MCF 10A (cell line): ENCODE results near the gene DNAH17. TPM values are rescaled to one million over a fixed set of nuclear protein-coding genes. Genes with fewer than 3 reads are reported as not detected.

Experiments used
- BruUV-seq: library from RNA; stranded (reverse); fragments of 400-500 nt; replicated peaks from 2 replicates; lab custom pipeline; 2021; lab: Mats Ljungman, UMichigan
- CTCF ChIA-PET: fragments of 300-600 bp; sonication (Branson Sonifier 250); formaldehyde crosslinking; extraction: SDS; loops from one replicate; lab custom pipeline; 2021; ENCODE audit warnings: antibody characterized with exemption, inconsistent platforms; lab: Yijun Ruan, JAX
- POLR2A ChIA-PET: fragments of 300-600, 350-650 bp; sonication (Branson Sonifier 250); formaldehyde crosslinking; extraction: SDS; loops from one replicate; lab custom pipeline; 2020; ENCODE audit warnings: antibody characterized with exemption, inconsistent platforms; lab: Yijun Ruan, JAX
- DNase-seq: peaks from one replicate; pipeline ENCODE4 v3.0.0-alpha.2; 2018; ENCODE audit not compliant: unreplicated experiment
- H3K27ac Mint-ChIP-seq: one replicate; pipeline ENCODE4 v1.8.0; 2022; ENCODE audit warnings: mild to moderate bottlenecking, low read depth, mixed read lengths; ENCODE audit not compliant: unreplicated experiment
- H3K27me3 Mint-ChIP-seq: one replicate; pipeline ENCODE4 v1.8.0; 2022; ENCODE audit warnings: mixed read lengths; ENCODE audit not compliant: insufficient read depth, unreplicated experiment
- H3K36me3 Mint-ChIP-seq: one replicate; pipeline ENCODE4 v1.8.0; 2022; ENCODE audit warnings: mild to moderate bottlenecking, moderate library complexity, mixed read lengths; ENCODE audit not compliant: insufficient read depth, unreplicated experiment
- H3K4me1 Mint-ChIP-seq: one replicate; pipeline ENCODE4 v1.8.0; 2022; ENCODE audit warnings: mixed read lengths; ENCODE audit not compliant: insufficient read depth, unreplicated experiment
- H3K4me3 Mint-ChIP-seq: one replicate; pipeline ENCODE4 v1.8.0; 2022; ENCODE audit warnings: mild to moderate bottlenecking, moderate library complexity, mixed read lengths; ENCODE audit not compliant: unreplicated experiment
- H3K9me3 Mint-ChIP-seq: one replicate; pipeline ENCODE4 v1.8.0; 2022; ENCODE audit warnings: mixed read lengths; ENCODE audit not compliant: unreplicated experiment
- CTCF ChIP-seq: fragments of 200-600 bp; IDR thresholded peaks from one replicate; pipeline ENCODE4 v1.8.0; 2022; ENCODE audit warnings: antibody characterized with exemption, mild to moderate bottlenecking; ENCODE audit not compliant: unreplicated experiment
- intact Hi-C: fragments of 100-400 bp; cut with micrococcal nuclease; formaldehyde crosslinking; loops from 2 replicates; pipeline ENCODE4 v1.14.1; 2022
- total RNA-seq: library from RNA; stranded (reverse); gene quantifications from 2 replicates; pipeline ENCODE4 v1.2.3, GENCODE V29; 2022

The DNAH17 gene
- total RNA-seq, 1 experiment from 2014 or later = not detected

GRCh38 chr17:78419970-78420815 lies 157.0 kb downstream of the DNAH17 start:
- Mint-ChIP-seq H3K9me3 (no peaks in the 10 kb centered on the region), H3K27me3 (no peaks in the 10 kb centered on the region), H3K27ac (no peak overlapping the region), H3K4me1 (peaks cover 7% of the 10 kb centered on the region), H3K36me3 (peaks cover 48% of the 10 kb centered on the region), H3K4me3 (no peak overlapping the region)
- TF ChIP-seq CTCF = no peak
- ChIA-PET POLR2A (interaction anchor here (1.4 to 3.0 kb wide), 2 partner anchors 18 to 59 kb away, joined by 3 to 21 read pairs; no protein-coding TSS in a partner anchor), CTCF (interaction anchor here (0.5 to 7.2 kb wide), 10 partner anchors 28 to 335 kb away, joined by 3 to 54 read pairs (median 11); partner anchors contain the start of gene SOCS3)
- no TSS peak for BruUV-seq
- no peak for DNase-seq
- intact Hi-C loops = no loop called here

DNA sequence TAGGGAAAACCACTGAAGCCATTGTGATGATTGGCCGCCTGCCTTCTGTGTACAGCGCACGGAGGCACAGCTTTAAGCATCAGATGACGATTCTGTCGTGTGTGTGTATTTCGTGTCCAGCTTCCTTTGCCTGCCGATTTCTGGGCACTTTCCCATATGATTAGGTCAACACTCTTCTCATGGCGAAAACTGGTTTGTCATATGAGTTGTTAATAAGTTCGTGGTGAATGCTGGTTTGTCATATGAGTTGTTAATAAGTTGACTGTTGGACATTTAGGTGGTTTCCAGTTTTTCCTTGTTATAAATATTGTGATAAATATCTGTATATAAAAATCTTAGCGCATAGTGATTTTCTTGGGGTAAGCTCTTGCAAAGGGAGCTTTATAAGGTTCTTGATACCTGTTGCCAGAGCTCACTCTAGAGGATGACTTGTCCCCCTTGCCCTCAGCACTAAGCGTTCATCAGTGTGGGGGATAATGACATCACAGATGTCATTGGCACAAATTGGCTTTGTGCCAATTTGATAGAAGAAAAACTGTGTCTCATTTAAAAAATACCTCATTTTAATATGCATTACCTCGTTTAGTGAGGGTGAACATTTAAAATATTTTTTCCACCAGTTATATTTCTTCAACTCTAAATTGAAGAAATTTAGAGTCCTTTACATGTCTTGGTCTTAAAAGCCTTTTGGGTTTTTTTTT lies 158.7 kb downstream of the DNAH17 start:
- H3K4me3 Mint-ChIP-seq = no peak overlapping the region
- TF ChIP-seq CTCF = no peak
- peaks cover 7% of the 10 kb centered on the region for H3K4me1 Mint-ChIP-seq
- H3K27me3 Mint-ChIP-seq = no peaks in the 10 kb centered on the region
- H3K27ac Mint-ChIP-seq = no peak overlapping the region
- H3K36me3 Mint-ChIP-seq = peaks cover 36% of the 10 kb centered on the region
- no peaks in the 10 kb centered on the region for H3K9me3 Mint-ChIP-seq
- no TSS peak for BruUV-seq
- intact Hi-C loops = no loop called here
- ChIA-PET CTCF (interaction anchor here (0.7 to 1.7 kb wide), 3 partner anchors 22 to 57 kb away, joined by 3 to 13 read pairs (median 3); no protein-coding TSS in a partner anchor), POLR2A (no interaction called here)
- DNase-seq = no peak

DNA sequence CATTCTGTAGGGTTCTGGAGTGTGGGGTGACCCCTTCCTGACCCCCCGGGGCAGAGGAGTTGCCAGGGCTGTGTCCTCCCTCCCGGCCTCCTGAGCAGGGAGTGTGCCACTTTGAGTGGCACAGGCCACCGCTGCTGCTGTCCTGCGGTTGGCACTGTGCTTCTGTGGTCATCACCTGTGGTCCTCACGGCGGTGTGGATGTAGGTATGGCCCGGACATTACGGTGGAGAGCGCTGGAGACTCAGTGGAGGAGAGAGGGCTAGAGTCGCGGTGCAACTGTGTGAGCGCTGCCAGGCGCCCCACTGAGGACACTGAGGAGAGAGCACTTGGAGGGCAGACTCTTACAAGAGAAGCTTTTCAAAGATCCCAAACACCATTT lies 159.7 kb downstream of the DNAH17 start:
- H3K27me3 Mint-ChIP-seq = no peaks in the 10 kb centered on the region
- ChIA-PET POLR2A (no interaction called here), CTCF (interaction anchor here (1.3 kb wide), 1 partner anchor 56 kb away, joined by 5 read pairs; no protein-coding TSS in a partner anchor)
- no TSS peak for BruUV-seq
- intact Hi-C loops = no loop called here
- no peak overlapping the region for H3K27ac Mint-ChIP-seq
- H3K4me3 Mint-ChIP-seq = no peak overlapping the region
- H3K4me1 Mint-ChIP-seq = no peaks in the 10 kb centered on the region
- H3K9me3 Mint-ChIP-seq = no peaks in the 10 kb centered on the region
- DNase-seq = no peak
- no peak for TF ChIP-seq CTCF
- H3K36me3 Mint-ChIP-seq = peaks cover 30% of the 10 kb centered on the region
